ENCODE data around the gene L3MBTL1.

DNA sequence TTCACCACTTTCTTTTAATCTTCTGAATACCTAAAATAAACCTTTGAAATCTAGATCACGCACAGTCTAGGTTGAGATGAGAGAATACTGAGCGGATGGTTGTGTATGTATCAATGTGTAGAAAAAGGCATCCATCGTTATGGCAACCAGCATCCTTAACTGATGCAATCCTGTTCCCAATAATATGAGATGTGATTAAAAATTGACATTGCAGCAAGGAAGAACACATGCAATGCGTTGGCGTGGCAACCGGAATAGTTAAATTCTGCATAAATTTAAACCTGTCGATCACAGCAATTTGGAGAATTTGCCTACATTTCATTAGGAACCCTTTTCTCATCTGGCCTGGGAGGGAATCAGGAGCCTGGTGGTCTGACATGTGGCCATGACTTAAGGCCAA lies 1.3 kb upstream of the L3MBTL1 start:
- TF ChIP-seq MYC (IDR thresholded peaks at IDR 0.05; ENCODE audit: low read depth, low read length) = no peak
- TF ChIP-seq, protein P1, sequence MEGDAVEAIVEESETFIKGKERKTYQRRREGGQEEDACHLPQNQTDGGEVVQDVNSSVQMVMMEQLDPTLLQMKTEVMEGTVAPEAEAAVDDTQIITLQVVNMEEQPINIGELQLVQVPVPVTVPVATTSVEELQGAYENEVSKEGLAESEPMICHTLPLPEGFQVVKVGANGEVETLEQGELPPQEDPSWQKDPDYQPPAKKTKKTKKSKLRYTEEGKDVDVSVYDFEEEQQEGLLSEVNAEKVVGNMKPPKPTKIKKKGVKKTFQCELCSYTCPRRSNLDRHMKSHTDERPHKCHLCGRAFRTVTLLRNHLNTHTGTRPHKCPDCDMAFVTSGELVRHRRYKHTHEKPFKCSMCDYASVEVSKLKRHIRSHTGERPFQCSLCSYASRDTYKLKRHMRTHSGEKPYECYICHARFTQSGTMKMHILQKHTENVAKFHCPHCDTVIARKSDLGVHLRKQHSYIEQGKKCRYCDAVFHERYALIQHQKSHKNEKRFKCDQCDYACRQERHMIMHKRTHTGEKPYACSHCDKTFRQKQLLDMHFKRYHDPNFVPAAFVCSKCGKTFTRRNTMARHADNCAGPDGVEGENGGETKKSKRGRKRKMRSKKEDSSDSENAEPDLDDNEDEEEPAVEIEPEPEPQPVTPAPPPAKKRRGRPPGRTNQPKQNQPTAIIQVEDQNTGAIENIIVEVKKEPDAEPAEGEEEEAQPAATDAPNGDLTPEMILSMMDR (IDR thresholded peaks at IDR 0.05; ENCODE audit: extremely low read depth in 1 of 2, insufficient read depth in 1 of 2, low read depth in 1 of 2, low read length in 2 of 2) = no peak
- TF ChIP-seq GATA2 (IDR thresholded peaks at IDR 0.05; ENCODE audit: insufficient read depth, insufficient read length, low read depth, low read length) = no peak
- TF ChIP-seq, protein P2, sequence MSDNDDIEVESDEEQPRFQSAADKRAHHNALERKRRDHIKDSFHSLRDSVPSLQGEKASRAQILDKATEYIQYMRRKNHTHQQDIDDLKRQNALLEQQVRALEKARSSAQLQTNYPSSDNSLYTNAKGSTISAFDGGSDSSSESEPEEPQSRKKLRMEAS (IDR thresholded peaks at IDR 0.05; ENCODE audit: insufficient read depth, insufficient read length) = no peak
- no peak for TF ChIP-seq POLR2AphosphoS5 (IDR thresholded peaks at IDR 0.05; ENCODE audit: insufficient read depth, low read depth, low read length)
- no peak for TF ChIP-seq EZH2 (IDR thresholded peaks at IDR 0.05; ENCODE audit: borderline replicate concordance, low read depth, low read length, severe bottlenecking)
- TF ChIP-seq POLR2A (IDR thresholded peaks at IDR 0.05; ENCODE audit: low read depth, low read length) = no peak
- TF ChIP-seq JUN (IDR thresholded peaks at IDR 0.05; ENCODE audit: borderline replicate concordance, insufficient read depth, insufficient read length, low read depth) = no peak
